ENCODE data around the gene USP22.
"Not testable (repeated sequence)": the region's sequence is repeated elsewhere in the genome, so short reads cannot be mapped to it uniquely, and the experiment has no call there.

USP22 gene

DNA sequence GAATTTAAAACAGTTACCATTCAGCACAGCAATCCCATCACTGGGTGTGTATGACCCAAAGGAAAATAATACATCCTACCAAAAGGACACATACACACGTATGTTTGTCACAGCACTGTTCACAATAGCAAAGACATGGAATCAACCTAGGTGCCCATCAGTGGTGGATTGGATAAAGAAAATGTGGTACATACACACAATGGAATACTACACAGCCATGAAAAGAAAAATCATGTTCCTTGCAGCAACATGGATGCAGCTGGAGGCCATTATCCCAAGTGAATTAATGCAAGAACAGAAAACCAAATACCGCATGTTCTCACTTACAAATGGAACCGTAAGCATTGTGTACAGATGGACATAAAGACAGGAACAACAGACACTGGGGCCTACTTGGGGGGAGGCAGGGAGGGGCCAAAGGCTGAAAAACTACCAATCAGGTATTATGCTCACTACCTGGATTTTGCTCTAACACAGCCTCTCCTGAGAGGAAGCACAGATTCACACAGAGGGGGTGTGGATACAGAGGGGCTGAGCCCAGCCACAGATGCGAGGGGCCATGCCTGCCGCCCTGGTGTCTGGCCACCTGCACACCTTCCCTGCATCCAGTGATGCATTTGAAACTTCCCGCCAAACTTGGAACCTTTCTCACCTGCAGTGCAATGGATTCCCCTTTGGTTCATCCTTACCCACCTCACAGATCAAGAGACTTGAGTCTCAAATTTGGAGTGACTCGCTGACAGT lies 55.9 kb downstream of the USP22 start:
- no peak for DNase-seq

GRCh38 chr17:20983359-20983637 lies 59.5 kb downstream of the USP22 start:
- no peak for DNase-seq

GRCh38 chr17:20982589-20983358 lies 60.0 kb downstream of the USP22 start:
- DNase-seq, result no peak

GRCh38 chr17:20981046-20981920 lies 61.5 kb downstream of the USP22 start:
- DNase-seq, result no peak

DNA sequence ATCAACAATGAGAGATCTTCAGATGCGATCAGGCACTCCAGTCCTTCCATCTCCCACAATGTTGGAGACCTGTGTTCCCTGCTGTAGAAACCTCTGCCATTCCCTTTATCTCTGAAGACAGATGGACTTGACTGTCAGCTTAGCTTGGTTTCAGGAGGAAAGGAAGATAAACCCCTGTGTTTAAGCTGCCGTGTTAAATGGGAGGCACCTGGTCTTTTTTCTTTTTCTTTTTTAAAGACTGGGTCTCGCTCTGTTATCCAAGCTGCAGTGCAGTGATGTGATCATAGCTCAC lies 63.1 kb downstream of the USP22 start:
- peak; percentile 34 for DNase-seq

- not testable (repeated sequence) for DNase-seq
Measured at GRCh38 chr17:20979007-20979791, 63.6 kb downstream of the USP22 start.

- not testable (repeated sequence) for DNase-seq
Measured at GRCh38 chr17:20977609-20978253, 65.1 kb downstream of the USP22 start.

GRCh38 chr17:20975566-20975965 lies 67.2 kb downstream of the USP22 start:
- DNase-seq, result no peak

GRCh38 chr17:20970329-20970728 lies 72.5 kb downstream of the USP22 start:
- DNase-seq, result no peak

GRCh38 chr17:20968913-20969616 lies 73.7 kb downstream of the USP22 start:
- no peak for DNase-seq

GRCh38 chr17:20967776-20968175 lies 75.0 kb downstream of the USP22 start:
- DNase-seq, result no peak

GRCh38 chr17:20966870-20967269 lies 75.9 kb downstream of the USP22 start:
- DNase-seq, result no peak

DNA sequence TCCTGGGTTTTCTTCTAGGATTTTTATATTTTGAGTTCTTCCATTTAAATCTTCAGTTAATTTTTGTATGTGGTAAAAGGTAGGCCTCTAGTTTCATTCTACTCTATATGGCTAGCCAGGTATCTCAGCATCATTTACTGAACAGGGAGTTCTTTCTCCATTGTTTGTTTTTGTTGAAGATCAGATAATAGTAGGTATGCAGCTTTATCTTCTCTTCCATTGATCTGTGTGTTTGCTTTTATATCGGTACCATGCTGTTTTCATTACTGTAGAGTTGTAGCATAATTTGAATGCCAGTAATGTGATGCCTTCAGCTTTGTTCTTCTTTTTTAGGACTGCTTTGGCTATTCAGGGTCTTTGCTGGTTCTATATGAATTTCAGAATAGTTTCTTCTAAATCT lies 77.3 kb downstream of the USP22 start:
- no peak for DNase-seq

DNA sequence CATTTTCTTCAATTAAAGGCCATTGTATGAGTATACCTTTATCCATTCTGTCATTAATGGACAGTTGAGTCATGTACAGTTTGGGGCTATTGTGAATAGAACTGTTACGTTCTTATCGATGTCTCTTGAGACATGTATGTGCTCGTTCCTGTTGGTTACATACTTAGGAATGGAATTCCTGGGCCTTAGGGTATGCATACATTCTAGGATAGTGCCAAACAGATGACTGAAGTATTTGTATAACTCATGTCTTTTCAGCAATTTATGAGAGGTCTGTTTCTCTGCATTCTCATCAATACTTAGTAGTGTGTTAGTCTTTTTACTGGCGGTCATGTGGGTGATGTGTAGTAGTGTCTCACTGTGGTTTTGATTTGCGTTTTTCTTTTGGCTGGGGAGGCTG lies 81.2 kb downstream of the USP22 start:
- no peak for DNase-seq

GRCh38 chr17:20960871-20961270 lies 81.9 kb downstream of the USP22 start:
- DNase-seq, result no peak

- DNase-seq, result no peak
Measured at GRCh38 chr17:20955427-20956323, 87.1 kb downstream of the USP22 start.

DNA sequence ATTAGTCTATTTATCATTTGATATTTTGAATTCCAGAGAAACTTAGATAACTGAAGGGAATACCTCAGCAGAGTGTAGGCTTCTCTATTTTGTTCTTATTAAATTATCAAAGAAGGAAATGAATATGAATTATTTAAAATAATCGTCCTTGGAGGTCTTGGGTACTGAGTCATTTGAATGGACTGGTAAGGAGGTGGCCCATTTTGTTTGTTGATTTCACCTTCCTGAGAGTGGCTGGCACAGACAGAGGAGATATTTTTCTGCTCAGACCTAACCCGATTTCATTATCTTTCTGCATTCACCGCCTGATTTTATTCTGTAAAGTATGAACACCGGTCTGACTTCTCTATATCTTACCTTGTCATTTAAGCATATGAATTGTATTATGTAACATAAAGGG lies 88.0 kb downstream of the USP22 start:
- DNase-seq, result no peak

DNA sequence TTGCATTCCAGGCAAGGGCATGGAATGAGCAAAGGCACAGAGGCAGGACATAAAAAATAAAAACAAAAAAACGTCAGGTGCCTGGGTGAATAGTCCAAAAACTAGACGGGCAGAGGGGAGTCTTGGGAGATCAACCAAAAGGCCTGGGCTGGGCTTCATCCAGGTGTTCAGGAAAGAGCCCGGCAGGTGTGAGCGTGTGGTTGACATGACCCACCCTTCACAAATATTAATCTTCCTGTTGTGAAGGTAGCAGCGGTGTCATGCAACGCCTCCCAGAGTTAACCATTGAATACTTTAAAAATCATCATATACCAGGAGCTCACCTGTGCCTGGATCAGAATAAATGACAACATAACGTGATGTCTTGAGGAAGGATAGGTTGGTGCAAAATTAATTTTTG lies 90.6 kb downstream of the USP22 start:
- DNase-seq, result no peak
